ENCODE data around the gene PAX5. TPM values are rescaled to one million over a fixed set of nuclear protein-coding genes. Genes with fewer than 3 reads are reported as not detected.

PAX5 gene
- total RNA-seq, 1 experiment from 2014 or later, result not detected

DNA sequence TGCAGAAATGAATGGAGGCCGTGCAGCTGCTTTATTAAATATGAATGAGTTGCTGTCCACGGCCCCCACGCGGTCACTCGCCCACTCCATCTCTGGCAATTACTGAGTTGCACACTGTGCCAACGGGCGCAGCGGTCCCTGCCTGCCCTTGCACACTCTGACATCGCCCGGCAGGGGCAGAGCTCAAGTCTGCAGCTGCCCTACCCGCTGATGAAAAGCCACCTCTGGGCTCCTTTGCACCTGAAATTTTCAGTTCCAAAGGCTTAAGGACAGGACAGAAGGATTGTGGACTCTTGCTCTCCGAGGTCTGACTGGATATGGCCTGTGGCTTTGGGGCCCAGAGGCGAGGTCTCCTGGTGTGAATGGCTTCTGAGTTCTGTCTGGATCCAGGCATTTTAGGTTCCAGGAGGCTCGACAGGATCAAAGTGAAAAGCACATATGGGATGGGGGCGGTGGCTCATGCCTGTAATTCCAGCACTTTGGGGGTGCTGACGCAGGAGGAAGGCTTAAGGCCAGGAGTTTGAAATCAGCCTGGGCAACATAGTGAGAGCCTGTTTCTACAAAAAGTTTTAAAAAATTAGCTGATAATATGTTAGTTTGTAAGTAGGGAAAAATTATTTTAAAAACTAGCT is 201.8 kb downstream of the PAX5 start:
- no peak overlapping the region for H3K4me3 ChIP-seq
- H3F3A ChIP-seq (ENCODE audit: insufficient read depth, low read depth), result no peaks in the 10 kb centered on the region
- BruUV-seq (replicated peaks), result no TSS peak
- DNase-seq, result no peak
- no peak overlapping the region for H2AFZ ChIP-seq
- ChIA-PET POLR2A (ENCODE audit: unreplicated experiment) (no interaction called here), CTCF (no interaction called here)
- no peak overlapping the region for H3K4me2 ChIP-seq
- H3K9me3 ChIP-seq (ENCODE audit: insufficient read depth, low read depth), result no peaks in the 10 kb centered on the region
- no peak overlapping the region for H3K27ac ChIP-seq
- H3K79me2 ChIP-seq (ENCODE audit: low read depth), result no peaks in the 10 kb centered on the region
- H4K20me1 ChIP-seq (ENCODE audit: insufficient read depth), result no peaks in the 10 kb centered on the region
- H3K4me1 ChIP-seq (replicated peaks; ENCODE audit: insufficient read depth), result no peaks in the 10 kb centered on the region
- no peaks in the 10 kb centered on the region for H3K9me2 ChIP-seq (ENCODE audit: insufficient read depth)
- H3K36me3 ChIP-seq (ENCODE audit: low read depth), result no peaks in the 10 kb centered on the region
- no peaks in the 10 kb centered on the region; the same call in 1 of the 2 replicates for H3K27me3 ChIP-seq (ENCODE audit: insufficient read depth, low read depth)
- intact Hi-C loops (cut with micrococcal nuclease; ENCODE audit: unreplicated experiment), result no loop called here
- TF ChIP-seq, protein P1, sequence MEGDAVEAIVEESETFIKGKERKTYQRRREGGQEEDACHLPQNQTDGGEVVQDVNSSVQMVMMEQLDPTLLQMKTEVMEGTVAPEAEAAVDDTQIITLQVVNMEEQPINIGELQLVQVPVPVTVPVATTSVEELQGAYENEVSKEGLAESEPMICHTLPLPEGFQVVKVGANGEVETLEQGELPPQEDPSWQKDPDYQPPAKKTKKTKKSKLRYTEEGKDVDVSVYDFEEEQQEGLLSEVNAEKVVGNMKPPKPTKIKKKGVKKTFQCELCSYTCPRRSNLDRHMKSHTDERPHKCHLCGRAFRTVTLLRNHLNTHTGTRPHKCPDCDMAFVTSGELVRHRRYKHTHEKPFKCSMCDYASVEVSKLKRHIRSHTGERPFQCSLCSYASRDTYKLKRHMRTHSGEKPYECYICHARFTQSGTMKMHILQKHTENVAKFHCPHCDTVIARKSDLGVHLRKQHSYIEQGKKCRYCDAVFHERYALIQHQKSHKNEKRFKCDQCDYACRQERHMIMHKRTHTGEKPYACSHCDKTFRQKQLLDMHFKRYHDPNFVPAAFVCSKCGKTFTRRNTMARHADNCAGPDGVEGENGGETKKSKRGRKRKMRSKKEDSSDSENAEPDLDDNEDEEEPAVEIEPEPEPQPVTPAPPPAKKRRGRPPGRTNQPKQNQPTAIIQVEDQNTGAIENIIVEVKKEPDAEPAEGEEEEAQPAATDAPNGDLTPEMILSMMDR (conservative IDR thresholded peaks at IDR 0.05), result no peak
- TF ChIP-seq EZH2 (IDR thresholded peaks at IDR 0.05; ENCODE audit: low read depth), result no peak

DNA sequence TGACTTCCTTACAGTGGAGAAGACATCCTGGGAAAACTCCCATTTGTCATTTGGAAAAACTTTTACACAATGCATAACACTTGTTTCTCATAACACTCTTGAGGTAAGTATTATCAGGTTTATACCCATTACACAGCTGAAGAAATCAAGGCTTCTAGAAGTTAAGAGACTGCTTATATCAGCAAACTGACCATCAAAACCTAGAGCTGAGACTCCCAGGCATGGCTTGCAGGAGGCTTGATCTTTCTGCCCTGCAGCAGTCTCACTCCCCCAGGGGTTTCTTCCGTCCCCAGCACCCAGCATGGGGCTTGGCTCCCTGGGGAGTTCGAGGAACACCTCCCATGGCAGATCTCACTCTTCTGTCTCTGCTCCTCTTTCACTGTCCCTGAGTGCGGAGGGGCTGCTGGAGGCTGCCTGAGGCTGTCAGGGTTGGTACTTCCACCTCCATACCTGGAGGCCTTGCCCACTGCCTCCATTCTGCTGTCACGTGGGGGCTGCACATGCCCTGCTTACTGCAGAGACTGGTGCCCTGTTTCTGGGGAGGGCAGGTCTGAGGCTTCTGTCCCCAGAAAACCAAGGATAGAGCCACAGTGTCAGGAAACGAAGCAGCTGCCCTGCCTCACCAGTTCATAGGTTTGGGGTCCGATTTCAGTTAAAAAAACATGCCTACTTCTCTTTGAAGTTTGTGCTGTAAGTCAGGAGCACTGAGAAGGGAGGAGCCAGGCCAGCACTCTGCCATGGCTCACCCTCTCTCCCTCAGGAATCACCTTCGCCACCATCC is 202.5 kb downstream of the PAX5 start:
- no peaks in the 10 kb centered on the region for H3K9me2 ChIP-seq (ENCODE audit: insufficient read depth)
- POLR2A ChIA-PET (ENCODE audit: unreplicated experiment), result no interaction called here
- no peak overlapping the region for H3K4me3 ChIP-seq
- H3K4me2 ChIP-seq, result no peak overlapping the region
- H3F3A ChIP-seq (ENCODE audit: insufficient read depth, low read depth), result no peaks in the 10 kb centered on the region
- H3K36me3 ChIP-seq (ENCODE audit: low read depth), result no peaks in the 10 kb centered on the region
- no peaks in the 10 kb centered on the region for H3K79me2 ChIP-seq (ENCODE audit: low read depth)
- H3K27me3 ChIP-seq (ENCODE audit: insufficient read depth, low read depth), result no peaks in the 10 kb centered on the region
- no peak overlapping the region for H3K27ac ChIP-seq
- no peak for DNase-seq
- H3K4me1 ChIP-seq (replicated peaks; ENCODE audit: insufficient read depth), result no peaks in the 10 kb centered on the region
- no peaks in the 10 kb centered on the region for H3K9me3 ChIP-seq (ENCODE audit: insufficient read depth, low read depth)
- intact Hi-C loops (cut with micrococcal nuclease; ENCODE audit: unreplicated experiment), result no loop called here
- BruUV-seq (replicated peaks), result no TSS peak
- no peak overlapping the region for H2AFZ ChIP-seq
- TF ChIP-seq, protein P1 (conservative IDR thresholded peaks at IDR 0.05), result no peak
- TF ChIP-seq EZH2 (IDR thresholded peaks at IDR 0.05; ENCODE audit: low read depth), result no peak
- CTCF ChIA-PET, result no interaction called here
- no peaks in the 10 kb centered on the region for H4K20me1 ChIP-seq (ENCODE audit: insufficient read depth)

DNA sequence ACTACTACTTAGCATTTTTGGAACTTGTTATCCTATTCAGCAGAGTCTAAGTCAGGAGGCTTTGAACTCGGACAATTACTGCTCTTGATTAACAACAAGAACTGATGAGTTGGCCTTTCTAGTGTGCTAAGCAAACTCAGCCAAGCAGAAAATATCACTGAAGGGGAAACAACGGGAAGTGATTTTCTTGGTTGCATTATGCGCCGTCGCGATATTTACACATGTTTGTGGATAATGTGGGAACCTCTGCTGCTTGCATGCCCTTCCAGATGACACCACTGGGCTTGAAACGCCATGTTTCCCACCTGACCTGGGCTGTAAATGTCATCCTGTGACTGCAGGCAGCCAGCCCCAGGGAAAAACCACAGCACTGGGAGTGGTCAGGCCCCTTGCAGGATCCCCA is 205.5 kb downstream of the PAX5 start:
- peaks cover 20% of the 10 kb centered on the region; the same call in 1 of the 2 replicates for H3K27me3 ChIP-seq (ENCODE audit: insufficient read depth, low read depth)
- H3F3A ChIP-seq (ENCODE audit: insufficient read depth, low read depth), result no peaks in the 10 kb centered on the region
- no peak for TF ChIP-seq EZH2 (IDR thresholded peaks at IDR 0.05; ENCODE audit: low read depth)
- TF ChIP-seq, protein P1 (conservative IDR thresholded peaks at IDR 0.05), result no peak
- no peak overlapping the region for H3K4me2 ChIP-seq
- H2AFZ ChIP-seq, result no peak overlapping the region
- H3K79me2 ChIP-seq (ENCODE audit: low read depth), result no peaks in the 10 kb centered on the region
- no peak for DNase-seq
- H3K9me2 ChIP-seq (ENCODE audit: insufficient read depth), result no peaks in the 10 kb centered on the region
- no peaks in the 10 kb centered on the region for H3K4me1 ChIP-seq (replicated peaks; ENCODE audit: insufficient read depth)
- H3K36me3 ChIP-seq (ENCODE audit: low read depth), result no peaks in the 10 kb centered on the region
- H3K4me3 ChIP-seq, result no peak overlapping the region
- no TSS peak for BruUV-seq (replicated peaks)
- no peak overlapping the region for H3K27ac ChIP-seq
- no peaks in the 10 kb centered on the region for H4K20me1 ChIP-seq (ENCODE audit: insufficient read depth)
- POLR2A ChIA-PET (ENCODE audit: unreplicated experiment), result no interaction called here
- H3K9me3 ChIP-seq (ENCODE audit: insufficient read depth, low read depth), result no peaks in the 10 kb centered on the region
- intact Hi-C loops (cut with micrococcal nuclease; ENCODE audit: unreplicated experiment), result no loop called here
- CTCF ChIA-PET, result no interaction called here
